ENCODE data around the gene ZP1.

Gene ZP1

DNA sequence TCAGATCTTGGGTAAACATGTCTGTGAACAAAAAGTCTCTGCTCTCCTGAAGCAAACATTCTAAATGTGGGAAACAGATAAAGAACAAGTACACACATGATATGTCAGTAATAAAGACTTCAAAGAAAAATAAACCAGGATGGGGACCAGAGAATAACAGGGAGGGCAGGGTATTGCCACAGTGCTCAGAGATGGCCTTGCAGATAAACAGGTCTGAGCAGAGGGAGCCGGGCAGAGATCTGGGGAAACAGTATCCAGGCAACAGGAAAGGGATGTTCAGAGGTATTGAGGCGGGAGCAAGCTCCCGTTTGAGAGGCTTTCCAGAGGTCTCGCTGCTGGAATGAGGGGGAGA, 22.5 kb upstream of the ZP1 start:
- DNase-seq, result no peak

DNA sequence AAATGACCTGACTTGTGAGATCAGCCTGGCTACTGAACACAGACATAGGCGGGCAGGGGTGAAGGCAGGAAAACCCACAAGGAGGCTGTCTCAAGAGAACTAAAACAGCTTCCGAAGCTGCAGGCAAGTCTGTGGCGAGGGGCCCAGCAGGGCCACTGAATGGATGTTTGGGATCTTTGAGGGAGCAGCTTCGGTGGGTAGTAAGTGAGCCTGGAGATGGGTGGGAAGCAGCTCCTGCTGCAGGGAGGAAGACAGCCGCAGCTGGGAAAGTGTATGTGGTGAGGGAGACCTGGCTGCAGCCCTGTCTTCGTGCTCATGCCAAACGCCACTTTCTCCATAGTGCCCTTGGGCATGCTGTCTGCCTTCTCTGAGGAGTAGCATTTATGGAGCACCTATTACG, 22.0 kb upstream of the ZP1 start:
- no peak for DNase-seq

DNA sequence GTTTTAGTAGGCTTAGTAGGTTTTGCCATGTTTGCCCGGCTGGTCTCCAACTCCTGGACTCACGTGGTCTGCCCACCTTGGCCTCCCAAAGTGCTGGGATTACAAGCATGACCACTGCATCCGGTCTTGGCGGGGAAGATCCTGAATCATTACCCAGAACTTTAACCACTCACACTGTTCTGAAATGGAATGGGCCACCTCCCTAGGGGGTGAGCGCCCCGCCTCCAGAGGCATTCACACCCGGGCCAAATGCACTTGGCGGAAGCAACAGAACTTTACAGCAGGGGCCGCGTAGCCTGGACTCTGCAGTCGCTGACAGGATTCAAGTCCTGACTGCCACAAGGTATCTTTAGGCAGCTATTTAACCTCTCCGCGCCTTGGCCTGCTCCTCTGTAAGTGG, 20.1 kb upstream of the ZP1 start:
- DNase-seq, result no peak

DNA sequence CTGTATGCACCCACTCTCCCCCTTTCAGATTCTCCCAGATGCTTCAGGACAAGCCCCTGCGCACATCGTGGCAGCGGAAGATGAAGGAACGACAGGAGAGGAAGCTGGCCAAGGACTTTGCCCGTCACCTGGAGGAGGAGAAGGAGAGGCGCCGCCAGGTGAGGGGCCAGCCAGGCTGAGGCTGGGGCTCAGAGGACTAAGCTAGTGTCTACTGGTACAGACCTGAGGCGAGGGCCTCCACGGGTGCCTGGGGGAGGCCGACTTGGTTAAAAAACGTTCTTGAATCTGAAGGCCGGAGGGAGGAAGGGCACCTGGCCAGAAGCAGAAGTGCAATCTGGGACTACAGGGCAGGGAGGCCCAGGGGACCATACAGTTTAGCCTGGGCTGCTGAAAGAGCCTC, 19.4 kb upstream of the ZP1 start:
- DNase-seq, result no peak

DNA sequence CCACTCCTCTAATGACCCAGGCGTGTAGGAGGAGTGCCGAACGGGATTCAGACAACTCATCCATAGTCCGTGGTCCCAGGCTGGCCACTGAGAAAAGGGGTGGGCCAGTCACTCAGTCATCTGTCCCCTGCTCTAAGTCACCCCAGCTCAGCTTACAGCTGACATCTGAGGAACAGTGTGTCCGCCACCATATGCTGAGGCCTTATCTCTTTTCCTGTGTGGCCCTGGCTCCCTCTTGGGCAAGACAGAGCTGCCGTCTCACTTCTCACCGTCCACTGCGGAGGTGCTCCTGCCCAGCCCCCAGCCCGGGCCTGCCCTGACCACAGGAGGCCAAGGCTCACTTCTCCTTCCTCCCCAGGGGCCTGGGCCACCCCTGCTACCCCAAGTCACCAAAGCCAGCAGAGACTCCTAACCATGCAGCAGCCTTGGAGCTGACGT, 18.6 kb upstream of the ZP1 start:
- DNase-seq, result no peak

DNA sequence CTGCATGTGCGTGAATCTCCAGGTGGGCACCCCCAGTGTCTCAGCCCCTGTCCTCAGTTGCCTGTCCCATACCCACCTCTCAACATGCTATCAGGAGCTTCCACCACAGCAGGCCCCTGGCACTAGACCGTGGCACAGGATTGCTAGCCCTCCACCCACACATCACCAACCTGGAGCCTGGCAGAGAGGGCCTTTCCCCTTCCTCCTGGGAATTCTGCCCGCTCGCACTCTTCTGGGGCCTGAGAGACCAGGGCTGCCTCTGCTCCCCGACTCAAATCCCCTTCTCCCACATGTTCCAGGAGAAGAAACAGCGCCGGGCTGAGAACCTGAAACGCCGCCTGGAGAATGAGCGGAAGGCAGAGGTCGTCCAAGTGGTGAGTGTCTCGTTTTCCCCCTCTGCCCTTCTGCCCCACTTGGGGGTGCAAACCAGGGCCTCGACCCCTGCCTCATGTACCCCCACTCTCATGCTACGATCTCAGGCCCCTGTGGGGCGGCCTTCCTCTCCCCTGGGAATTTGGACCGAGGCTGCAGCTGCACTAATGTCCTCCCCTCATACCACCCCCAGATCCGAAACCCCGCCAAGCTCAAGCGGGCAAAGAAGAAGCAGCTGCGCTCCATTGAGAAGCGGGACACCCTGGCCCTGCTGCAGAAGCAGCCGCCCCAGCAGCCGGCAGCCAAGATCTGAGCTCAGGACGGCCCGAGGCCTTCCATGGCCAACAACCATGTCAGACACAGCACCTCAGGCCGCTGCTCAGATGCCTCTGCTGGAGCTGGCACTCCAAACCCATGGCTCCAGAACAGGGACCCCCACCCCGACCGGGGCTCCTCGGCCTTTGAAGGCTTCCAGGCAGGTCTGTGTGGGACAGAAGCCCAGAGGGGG, 17.5 kb upstream of the ZP1 start:
- DNase-seq, result no peak

DNA sequence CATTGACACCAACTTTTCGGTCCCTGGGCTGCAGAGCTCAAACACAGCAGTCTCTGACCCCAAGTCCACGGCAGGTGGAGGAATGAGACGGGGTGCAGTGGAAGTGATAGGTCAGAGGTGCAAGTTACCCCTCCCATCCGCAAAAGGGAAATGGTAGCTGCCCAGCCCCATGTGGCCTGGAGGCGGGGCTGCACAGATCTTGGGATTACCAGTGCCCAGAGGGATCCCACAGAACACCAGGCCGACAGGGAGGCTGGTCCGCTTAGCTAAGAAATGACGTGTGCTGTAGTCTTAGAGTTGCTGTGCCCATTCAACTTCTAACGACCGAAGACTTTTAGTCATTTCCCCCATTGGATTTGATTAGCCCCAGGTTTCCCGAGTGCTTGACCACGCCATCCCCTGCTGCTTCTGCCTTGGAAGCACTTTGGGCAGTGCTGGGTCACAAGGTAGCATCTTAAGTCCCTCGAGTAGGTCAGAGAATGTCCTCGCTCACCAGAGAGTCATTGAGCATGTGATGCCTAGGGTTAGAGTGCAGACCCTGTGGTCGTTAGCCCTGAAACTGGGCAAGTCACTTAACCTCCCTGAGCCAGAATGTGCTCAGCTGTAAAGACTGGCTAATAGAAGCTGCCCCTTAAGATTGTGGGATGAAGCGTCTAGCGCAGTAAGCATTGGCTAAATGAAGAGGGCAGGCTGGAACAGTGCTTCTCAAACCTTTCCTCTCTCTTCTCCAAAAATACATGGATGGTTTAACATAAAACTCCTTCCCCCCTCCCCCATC, 15.8 kb upstream of the ZP1 start:
- no peak for DNase-seq

DNA sequence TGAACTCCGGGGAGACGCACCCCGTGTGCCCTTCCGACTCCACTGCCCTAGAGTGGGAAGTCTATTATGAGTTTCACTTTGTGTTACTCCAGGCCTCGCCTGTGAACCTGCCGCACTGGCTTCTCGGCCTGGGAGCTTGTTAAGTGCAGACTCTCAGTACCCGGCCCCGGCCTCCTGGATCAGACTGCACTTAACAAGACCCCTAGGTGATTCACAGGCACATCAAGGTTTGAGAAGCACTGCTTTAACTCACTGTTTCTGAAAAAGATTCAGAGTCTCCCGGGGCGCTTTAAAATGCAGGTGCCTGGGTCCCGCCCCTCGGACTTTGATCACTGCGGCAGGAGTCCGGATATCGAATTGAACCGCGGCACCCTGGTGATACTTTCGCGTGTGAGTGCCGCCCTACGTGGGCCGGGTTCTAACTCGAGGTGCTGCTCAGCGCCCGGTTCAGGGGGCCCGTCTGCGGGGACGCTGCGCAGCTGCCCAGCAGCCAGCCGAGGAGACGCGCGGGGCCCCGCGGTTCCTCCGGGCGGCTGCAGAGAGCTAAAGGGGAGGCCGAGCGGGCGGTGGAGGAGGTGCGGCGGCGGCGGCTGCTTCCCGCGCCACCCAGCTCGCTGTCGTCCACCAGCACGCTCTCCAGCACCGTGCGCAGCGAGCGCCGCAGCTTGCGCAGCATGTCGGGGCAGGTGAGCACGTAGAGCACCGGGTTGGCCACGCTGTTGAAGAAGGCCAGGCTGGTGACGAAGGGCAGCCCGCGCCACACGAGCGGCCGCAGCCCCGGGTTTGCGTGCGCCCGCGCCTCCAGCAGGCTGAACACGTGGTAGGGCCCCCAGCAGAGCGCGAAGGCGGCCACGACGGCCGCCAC, 15.0 kb upstream of the ZP1 start:
- no peak for DNase-seq

DNA sequence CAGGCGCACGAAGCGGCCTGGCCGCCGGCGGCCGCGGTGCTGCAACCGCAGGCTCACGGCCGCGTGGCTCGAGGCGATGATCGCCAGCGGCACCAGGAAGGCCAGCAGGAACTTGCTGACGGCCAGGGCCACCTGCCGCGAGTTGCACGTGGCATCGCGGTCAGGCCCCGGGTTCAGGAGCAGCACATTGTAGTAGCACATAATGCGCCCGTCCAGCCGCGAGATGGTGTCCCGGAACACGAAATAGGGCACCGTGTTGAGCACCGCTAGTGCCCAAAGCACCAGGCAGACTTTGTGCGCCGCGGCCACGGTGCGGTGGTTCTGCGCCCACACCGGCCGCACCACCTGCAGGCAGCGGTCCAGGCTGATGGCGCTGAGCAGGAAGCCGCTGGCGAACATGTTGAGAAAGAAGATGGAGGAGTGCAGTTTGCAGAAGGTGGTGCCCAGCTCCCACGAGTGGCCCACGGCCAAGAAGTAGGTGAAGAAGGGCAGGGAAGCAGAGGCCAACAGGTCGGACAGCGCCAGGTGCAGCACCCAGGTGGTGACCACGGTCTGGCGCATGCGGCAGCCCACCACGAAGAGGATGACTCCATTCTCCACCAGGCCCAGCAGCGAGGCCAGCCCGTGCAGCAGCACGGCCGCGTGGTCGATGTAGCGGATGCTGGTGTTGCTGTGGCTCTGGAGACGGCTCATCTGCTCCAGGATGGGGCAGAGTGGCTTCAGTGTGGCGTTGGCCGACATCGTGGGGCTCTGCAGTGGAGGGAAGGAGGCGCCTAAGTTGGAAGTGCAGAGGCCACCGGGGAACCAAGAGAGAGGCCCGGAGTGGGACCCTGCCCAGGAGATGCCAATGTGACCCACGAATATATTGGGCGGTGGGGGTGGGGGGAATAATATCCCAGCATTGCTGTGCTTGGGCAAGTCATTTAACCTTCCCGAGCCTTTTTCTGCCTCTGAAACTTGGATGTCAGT, 14.1 kb upstream of the ZP1 start:
- DNase-seq, result no peak

DNA sequence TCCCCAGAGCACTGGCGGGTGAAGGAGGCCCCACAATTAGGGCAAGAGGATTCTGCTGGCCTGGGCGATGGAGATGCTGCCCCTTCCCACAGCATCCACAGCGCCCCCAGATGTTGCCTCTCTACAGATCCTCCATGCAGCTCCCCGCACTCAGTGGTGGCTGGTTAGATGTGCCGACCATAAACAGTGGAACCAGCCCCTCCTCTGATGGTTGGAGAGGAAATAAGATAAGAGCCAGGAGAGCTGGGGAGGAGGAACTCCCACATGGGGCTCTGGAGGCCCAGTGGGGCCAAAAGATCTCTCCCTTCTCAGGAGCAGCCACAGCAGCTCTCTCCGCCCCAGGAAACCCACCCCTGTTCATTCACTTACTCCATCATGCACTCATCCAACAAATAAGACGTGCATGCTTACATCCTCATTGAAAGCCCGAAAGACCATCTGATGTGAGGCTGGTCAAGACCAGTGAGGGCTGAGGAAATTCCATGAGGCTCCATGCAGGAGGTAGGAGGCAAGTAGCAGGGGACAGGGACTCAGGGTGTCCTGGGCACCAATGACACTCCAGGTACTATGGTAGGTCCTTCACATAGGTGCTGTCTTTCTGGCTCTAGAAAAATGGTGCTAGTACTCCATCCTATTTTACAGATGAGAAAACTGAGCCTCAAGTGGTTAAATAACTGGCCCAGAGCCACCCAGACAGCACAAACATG, 13.0 kb upstream of the ZP1 start:
- DNase-seq, result no peak

DNA sequence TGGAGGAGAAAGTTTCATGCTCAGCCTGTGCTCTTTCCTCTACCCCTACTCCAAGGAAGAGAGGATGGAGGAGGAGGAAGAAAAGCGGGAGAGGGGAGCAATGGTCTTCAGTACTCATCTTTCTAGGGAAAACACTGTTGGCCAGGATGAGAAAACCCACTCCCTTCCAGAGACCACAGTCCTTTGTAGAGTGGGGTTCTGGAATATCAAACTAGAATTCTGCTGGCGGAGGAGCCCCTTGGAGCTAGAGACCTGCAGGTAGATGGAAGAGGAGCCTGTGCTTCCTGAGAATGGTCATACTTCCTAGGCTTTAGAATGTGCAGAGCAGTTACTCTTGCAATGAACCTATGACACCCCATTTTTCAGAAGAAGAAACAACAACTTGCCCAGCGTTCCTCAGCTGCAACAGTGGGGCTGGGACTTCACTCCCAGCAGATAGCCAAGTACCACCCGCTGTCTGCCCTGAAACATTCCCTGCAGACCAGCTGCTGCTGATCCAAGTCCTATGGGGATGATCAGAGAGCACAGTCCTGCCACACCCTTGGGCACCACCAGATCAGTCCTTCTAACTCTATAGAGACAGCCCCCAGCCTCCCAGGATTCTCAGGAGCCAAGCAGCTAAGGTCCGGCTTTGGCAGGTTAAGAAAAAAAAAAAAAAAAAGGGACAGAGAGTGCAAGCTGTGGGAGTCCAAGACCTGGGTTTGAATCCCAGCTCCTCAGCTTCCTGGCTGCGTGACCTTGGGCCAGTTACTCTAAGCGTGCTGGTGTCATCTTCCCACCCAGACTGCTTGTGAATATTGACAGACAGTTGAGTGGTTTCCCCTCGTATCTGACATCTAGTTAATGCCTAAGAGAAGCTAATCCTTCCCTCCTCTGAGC, 12.3 kb upstream of the ZP1 start:
- DNase-seq, result no peak

DNA sequence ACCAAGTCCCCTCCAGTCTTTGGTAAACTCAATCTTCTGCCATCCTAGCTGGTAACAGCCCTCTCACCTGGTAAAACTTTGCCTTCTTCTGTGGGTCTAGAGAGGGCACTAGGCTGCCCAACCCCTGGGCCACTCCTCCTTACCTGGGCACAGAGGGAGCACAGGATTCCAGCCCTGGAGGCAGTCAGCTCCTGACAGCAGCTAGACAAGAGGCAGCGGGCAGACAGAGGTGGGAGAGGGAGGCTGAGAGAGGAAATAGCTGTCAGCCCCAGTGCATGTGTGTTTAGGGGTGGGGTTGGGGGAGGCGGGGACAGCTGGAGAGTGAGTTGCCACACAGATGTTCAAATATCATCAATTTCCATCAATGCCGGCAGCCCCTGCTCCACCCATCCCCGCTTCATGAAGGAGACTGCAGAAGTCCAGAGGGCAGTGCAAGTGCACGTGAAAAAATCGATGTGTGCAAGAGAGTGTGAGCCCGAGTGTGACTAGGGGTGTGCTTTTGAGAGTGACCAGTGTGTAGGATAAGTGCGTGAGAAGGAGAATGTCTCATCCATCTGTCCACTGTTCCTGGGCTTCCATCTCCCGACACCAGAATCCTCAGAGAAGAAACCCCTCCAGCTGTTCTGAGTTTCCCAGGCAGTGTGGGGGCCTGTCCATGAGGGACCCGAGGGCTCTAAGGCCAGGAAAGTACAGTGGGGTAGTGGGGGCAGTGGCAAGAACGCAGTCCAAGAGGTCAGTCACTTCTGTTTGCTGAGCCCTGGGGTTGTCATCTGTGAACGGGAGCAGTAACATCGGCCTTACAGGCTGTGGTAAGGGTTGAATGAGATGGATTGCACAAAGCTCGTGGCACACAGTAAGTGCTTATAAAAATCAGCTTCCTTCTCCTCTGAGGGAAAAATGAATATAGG, 11.4 kb upstream of the ZP1 start, which contains the start of gene PTGDR2:
Gene PTGDR2, minus strand, starts transcription at position 225 of the 908 bp plus-strand sequence. CDS start 2,228 bp downstream, outside the sequence.
- DNase-seq, result no peak

DNA sequence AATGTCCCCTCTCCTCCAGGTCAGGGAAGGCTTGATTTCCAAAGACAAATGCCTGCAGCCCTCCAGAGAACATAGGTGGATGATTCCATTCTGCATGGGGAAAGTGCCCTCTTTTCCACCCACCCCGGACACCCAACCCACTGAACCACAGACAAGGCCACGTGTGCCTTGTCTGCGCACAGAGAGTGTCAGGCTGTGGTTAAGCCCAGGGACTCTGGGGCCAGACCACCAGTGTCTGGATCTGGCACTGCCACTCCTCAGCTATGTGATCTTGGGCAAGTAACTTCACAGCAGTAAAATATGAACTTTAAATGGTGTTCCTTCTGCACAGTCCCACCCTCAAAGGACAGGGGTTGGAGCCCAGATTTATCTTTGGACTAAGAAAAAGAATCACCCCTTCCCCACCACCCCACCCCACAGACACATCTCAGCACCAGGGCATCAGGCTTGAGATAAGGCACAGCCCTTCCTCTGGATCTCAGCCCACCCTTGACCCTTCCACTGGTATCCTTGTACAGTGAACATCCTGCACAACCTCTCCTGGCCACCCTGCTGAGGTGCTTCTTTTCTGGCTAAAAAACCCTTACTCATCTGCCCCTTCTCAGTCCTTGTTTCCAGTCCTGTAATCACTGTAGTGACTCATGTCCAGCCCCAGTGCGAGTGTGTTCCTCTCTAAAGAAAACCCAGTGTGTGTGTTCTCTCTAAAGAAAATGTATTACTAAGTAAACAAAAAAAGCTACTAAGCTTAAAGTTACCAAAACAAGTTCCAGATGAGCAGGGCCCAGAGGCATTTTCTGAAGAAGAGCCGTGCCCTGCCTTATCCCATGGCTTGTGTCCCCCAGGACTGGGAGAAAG, 9.7 kb upstream of the ZP1 start:
- DNase-seq, result no peak

DNA sequence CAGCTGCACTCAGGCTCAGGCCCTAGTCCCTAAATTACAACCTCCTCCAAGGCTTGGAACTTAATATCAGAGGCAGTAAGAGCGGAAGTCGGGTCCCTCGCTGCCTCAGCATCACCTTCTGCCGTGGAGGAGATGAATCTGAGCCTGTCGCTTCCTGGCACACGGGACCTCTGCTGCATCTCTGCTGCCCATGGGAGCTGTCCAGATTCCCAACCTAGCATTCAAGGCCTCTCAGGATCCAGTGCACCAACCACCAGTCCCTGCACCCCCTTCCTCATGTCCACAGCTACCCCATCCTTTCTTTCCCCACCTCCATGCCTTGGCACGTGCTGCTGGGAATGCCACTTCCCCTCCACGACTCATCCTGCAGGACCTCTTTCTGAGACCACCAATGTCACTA, 9.1 kb upstream of the ZP1 start:
- DNase-seq, result no peak

DNA sequence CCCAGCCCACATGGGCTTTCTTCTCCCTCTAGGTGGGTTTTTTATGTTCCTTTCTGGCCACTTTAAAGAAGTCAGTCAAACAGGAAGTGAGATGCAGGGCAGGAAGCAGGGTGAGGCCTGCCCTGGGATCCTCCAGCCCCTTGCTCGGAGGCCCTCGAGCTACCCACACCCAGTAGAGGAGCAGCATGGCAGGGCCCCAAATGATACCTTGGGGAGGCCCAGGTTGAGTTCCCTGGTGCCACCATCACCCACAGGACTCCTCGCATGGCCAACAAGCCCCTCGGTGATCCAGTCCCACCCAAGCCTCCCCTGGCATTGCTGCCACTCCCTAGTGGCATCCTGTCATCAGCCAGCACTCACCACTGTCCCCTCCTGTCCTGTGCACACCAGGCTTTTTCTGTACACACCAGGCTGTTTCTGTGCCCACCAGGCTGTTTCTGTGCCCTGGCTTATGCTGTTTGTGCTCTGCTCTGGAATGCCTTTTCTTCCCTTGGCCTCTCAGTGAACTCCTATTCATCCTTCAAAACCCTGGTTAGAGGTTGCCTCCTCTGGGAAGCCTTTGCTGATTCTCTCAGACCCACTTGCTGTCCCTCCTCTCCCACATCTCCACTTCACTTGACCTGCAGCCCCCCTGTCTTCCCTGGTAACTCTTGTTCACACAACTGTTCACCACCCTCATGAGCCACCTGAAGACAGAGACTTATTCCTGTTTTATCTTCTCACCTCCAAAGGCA, 8.4 kb upstream of the ZP1 start:
- DNase-seq, result no peak

DNA sequence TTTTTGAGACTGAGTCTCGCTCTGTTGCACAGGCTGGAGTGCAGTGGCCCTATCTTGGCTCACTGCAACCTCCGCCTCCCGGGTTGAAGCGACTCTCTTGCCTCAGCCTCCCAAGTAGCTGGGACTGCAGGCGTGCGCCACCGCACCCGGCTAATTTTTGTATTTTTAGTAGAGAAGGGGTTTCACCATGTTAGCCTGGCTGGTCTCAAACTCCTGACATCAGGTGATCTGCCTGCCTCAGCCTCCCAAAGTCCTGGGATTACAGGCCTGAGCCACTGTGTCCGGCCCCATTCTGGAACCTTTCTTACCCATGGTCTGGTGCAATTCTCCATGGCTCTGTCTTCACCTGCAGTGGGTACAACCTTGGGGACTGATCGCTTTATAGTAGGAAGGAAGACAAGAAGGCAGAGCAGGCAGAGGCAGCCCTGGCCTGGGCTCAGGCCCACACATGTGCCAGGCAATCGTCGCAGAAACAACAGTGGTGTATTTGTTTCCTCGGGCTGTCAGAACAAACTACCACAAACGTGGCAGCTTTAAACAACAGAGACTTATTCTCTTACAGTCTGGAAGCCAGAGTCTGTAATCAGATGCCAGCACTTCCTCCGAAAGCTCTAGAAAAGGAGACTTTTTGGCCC, 7.6 kb upstream of the ZP1 start:
- no peak for DNase-seq

DNA sequence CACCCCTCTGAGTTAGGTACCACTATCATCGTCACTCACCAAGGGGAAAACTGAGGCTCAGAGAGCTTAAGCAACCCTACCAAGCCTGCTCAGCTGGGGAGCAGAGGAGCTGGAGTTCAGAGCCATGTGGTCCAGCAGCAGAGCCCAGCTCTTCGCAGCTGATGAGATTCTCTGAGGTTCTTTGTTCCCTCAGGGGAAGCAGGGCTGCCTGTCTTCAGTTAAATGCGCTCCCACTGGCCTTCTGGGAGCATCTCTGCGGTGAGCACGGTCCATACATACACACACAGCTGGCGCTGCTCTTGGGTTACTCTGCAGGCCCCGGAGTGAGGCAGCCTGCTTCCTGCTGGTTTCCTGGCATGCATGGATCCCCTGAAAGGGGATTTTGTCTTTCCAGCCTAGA, 6.4 kb upstream of the ZP1 start:
- no peak for DNase-seq
